OCI-LY1 (cell line): ENCODE results near the gene IGFBP2.

ENCODE experiments used
- H2AFZ ChIP-seq: fragments of 200-600 bp; sonication (generic), shearing (Covaris generic); 2 replicates; pipeline ENCODE4 v1.6.0; 2014; ENCODE audit warnings: antibody characterized with exemption, mild to moderate bottlenecking, low read length
- H3F3A ChIP-seq: fragments of 200-600 bp; sonication (generic), shearing (Covaris generic); 2 replicates; pipeline ENCODE4 v1.6.0; 2014; ENCODE audit warnings: mild to moderate bottlenecking, antibody characterized with exemption, low read length, moderate library complexity; ENCODE audit not compliant: insufficient read depth
- H3K27ac ChIP-seq: fragments of 200-600 bp; sonication (generic); 2 replicates; pipeline ENCODE4 v1.5.1; 2014; ENCODE audit warnings: low read length, mixed run types, mild to moderate bottlenecking, low read depth; ENCODE audit not compliant: poor library complexity, severe bottlenecking
- H3K27me3 ChIP-seq: fragments of 200-600 bp; sonication (generic); 2 replicates; pipeline ENCODE4 v1.6.0; 2014; ENCODE audit warnings: antibody characterized with exemption, mild to moderate bottlenecking, low read length, moderate library complexity; ENCODE audit not compliant: insufficient read depth
- H3K36me3 ChIP-seq: fragments of 200-600 bp; sonication (generic); 2 replicates; pipeline ENCODE4 v1.6.1; 2014; ENCODE audit warnings: mild to moderate bottlenecking, antibody characterized with exemption, low read length, moderate library complexity, mixed read lengths; ENCODE audit not compliant: insufficient read depth
- H3K4me1 ChIP-seq: fragments of 200-600 bp; sonication (generic); 2 replicates; pipeline ENCODE4 v1.5.1; 2014; ENCODE audit warnings: mild to moderate bottlenecking, low read length, moderate library complexity; ENCODE audit not compliant: insufficient read depth, severe bottlenecking
- H3K4me2 ChIP-seq: fragments of 200-600 bp; sonication (generic), shearing (Covaris generic); 2 replicates; pipeline ENCODE4 v1.6.1; 2014; ENCODE audit warnings: low read length
- H3K4me3 ChIP-seq: fragments of 200-600 bp; sonication (generic); 2 replicates; pipeline ENCODE4 v1.5.1; 2014; ENCODE audit warnings: low read length, low read depth, mild to moderate bottlenecking, mixed read lengths; ENCODE audit not compliant: poor library complexity, severe bottlenecking
- H3K79me2 ChIP-seq: fragments of 200-600 bp; shearing (Covaris generic); 2 replicates; pipeline ENCODE4 v1.6.1; 2016; ENCODE audit warnings: mixed run types, low read length, mixed read lengths; ENCODE audit not compliant: insufficient read depth
- H3K9ac ChIP-seq: fragments of 200-600 bp; sonication (generic), shearing (Covaris generic); 2 replicates; pipeline ENCODE4 v1.6.1; 2014; ENCODE audit warnings: mild to moderate bottlenecking, low read length, mixed read lengths
- H3K9me2 ChIP-seq: fragments of 200-600 bp; sonication (generic), shearing (Covaris generic); 2 replicates; pipeline ENCODE4 v1.6.1; 2014; ENCODE audit warnings: low read depth, mild to moderate bottlenecking, low read length, mixed read lengths
- H3K9me3 ChIP-seq: fragments of 200-600 bp; shearing (Covaris generic); 2 replicates; pipeline ENCODE4 v1.6.1; 2014; ENCODE audit warnings: low read length, mixed read lengths
- H4K20me1 ChIP-seq: fragments of 200-600 bp; sonication (generic), shearing (Covaris generic); 2 replicates; pipeline ENCODE4 v1.6.0; 2016; ENCODE audit warnings: mild to moderate bottlenecking, low read length; ENCODE audit not compliant: insufficient read depth
- EZH2 ChIP-seq: fragments of 200-600 bp; sonication (generic), shearing (Covaris generic); IDR thresholded peaks from 2 replicates; pipeline ENCODE4 v1.8.0; 2017; ENCODE audit warnings: borderline replicate concordance, mixed run types, mild to moderate bottlenecking, antibody characterized with exemption, low read length, moderate library complexity, mixed read lengths
- TF ChIP-seq, protein P1 (sequence below): fragments of 200-600 bp; sonication (generic), shearing (Covaris generic); IDR thresholded peaks from 2 replicates; pipeline ENCODE4 v1.5.1; 2017; ENCODE audit warnings: mild to moderate bottlenecking, antibody characterized with exemption, low read length, moderate library complexity, mixed read lengths

Gene IGFBP2

GRCh38 chr2:216692636-216693413 lies 59.6 kb downstream of the IGFBP2 start:
- no peaks in the 10 kb centered on the region for H3K27me3 ChIP-seq
- no peaks in the 10 kb centered on the region for H3K4me1 ChIP-seq
- no peaks in the 10 kb centered on the region for H3K9me2 ChIP-seq
- H3K4me3 ChIP-seq = no peak overlapping the region
- no peak overlapping the region for H2AFZ ChIP-seq
- H3K9me3 ChIP-seq = no peaks in the 10 kb centered on the region
- H4K20me1 ChIP-seq = no peaks in the 10 kb centered on the region
- no peaks in the 10 kb centered on the region for H3K36me3 ChIP-seq
- no peaks in the 10 kb centered on the region for H3F3A ChIP-seq
- no peaks in the 10 kb centered on the region for H3K79me2 ChIP-seq
- H3K9ac ChIP-seq = no peak overlapping the region
- no peak overlapping the region for H3K27ac ChIP-seq
- H3K4me2 ChIP-seq = no peak overlapping the region
- no peak for TF ChIP-seq EZH2
- TF ChIP-seq, protein P1, sequence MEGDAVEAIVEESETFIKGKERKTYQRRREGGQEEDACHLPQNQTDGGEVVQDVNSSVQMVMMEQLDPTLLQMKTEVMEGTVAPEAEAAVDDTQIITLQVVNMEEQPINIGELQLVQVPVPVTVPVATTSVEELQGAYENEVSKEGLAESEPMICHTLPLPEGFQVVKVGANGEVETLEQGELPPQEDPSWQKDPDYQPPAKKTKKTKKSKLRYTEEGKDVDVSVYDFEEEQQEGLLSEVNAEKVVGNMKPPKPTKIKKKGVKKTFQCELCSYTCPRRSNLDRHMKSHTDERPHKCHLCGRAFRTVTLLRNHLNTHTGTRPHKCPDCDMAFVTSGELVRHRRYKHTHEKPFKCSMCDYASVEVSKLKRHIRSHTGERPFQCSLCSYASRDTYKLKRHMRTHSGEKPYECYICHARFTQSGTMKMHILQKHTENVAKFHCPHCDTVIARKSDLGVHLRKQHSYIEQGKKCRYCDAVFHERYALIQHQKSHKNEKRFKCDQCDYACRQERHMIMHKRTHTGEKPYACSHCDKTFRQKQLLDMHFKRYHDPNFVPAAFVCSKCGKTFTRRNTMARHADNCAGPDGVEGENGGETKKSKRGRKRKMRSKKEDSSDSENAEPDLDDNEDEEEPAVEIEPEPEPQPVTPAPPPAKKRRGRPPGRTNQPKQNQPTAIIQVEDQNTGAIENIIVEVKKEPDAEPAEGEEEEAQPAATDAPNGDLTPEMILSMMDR = no peak

DNA sequence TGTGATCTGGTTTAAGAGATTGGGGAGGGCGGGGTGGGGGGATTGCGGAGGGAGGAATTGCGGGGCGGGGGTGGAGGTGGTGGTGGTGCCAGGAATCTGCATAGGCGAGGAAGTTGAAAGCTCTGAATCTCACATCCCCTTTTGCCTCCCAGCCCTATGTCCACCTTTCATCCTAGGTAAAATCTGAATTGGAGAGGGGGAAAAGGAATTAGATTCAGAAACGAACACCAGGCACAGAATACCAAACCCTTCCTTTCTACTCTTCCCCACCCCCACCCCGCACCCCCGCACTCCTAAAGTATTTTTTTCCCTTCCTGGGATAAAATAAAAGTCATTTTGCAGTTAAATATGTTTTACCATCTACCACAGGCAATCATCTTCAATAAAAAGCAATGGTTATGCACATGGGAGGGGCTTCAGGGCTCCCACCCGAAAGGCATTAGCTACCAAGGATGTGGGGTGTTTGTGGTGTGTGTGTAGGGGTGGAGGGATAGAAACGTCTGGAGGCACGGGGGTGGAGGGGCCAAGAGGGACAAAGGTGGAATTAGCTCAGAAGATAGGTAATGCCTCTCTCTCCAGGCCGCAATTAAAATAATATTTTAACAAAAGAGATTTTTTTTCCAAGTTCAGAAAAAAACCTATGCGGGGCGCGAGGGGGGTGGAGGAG lies 60.3 kb downstream of the IGFBP2 start:
- Histone ChIP-seq H2AFZ (no peak overlapping the region), H3K9me2 (no peaks in the 10 kb centered on the region), H3K9ac (no peak overlapping the region), H3K4me2 (no peak overlapping the region), H3K4me1 (no peaks in the 10 kb centered on the region), H3K9me3 (no peaks in the 10 kb centered on the region), H3K27me3 (no peaks in the 10 kb centered on the region), H3F3A (no peaks in the 10 kb centered on the region), H3K4me3 (no peak overlapping the region), H3K36me3 (no peaks in the 10 kb centered on the region), H4K20me1 (no peaks in the 10 kb centered on the region), H3K79me2 (no peaks in the 10 kb centered on the region), H3K27ac (no peak overlapping the region)
- no peak for TF ChIP-seq EZH2
- TF ChIP-seq, protein P1 = no peak

- H3K9me3 ChIP-seq = no peaks in the 10 kb centered on the region
- no peak overlapping the region for H3K27ac ChIP-seq
- TF ChIP-seq, protein P1 = no peak
- TF ChIP-seq EZH2 = no peak
- H3K27me3 ChIP-seq = no peaks in the 10 kb centered on the region
- no peaks in the 10 kb centered on the region for H4K20me1 ChIP-seq
- no peak overlapping the region for H3K4me3 ChIP-seq
- no peaks in the 10 kb centered on the region for H3F3A ChIP-seq
- H3K79me2 ChIP-seq = no peaks in the 10 kb centered on the region
- H2AFZ ChIP-seq = no peak overlapping the region
- no peaks in the 10 kb centered on the region for H3K9me2 ChIP-seq
- H3K36me3 ChIP-seq = no peaks in the 10 kb centered on the region
- no peak overlapping the region for H3K4me2 ChIP-seq
- no peaks in the 10 kb centered on the region for H3K4me1 ChIP-seq
- no peak overlapping the region for H3K9ac ChIP-seq
Observed at GRCh38 chr2:216694082-216694825, 61.0 kb downstream of the IGFBP2 start.
